Sigmoid colon (tissue), 7 donors: ENCODE results near the gene RAE1. TPM values are rescaled to one million over a fixed set of nuclear protein-coding genes. Genes with fewer than 3 reads are reported as not detected.

Source experiments
- DNase-seq: peaks from one replicate; pipeline ENCODE4 v3.0.0-alpha.2; 2019
- H3K27ac ChIP-seq, 4 donors: fragments of 200-600 bp; sonication (generic); one replicate each; pipeline ENCODE4 v1.5.1; 2016 to 2019; ENCODE audit warnings: mild to moderate bottlenecking in 1 of 4
- H3K27me3 ChIP-seq, 3 donors: fragments of 200-600 bp; sonication (generic); one replicate each; pipeline ENCODE4 v1.5.1; 2019; ENCODE audit warnings: mild to moderate bottlenecking in 1 of 3
- H3K36me3 ChIP-seq, 4 donors: fragments of 200-600 bp; sonication (generic); one replicate each; pipeline ENCODE4 v1.5.1; 2016 to 2019
- H3K4me1 ChIP-seq, 4 donors: fragments of 200-600 bp; sonication (generic); one replicate each; pipeline ENCODE4 v1.5.1; 2017 to 2019
- H3K4me3 ChIP-seq, 4 donors: fragments of 200-600 bp; sonication (generic); one replicate each; pipeline ENCODE4 v1.5.1; 2017 to 2019; ENCODE audit warnings: mild to moderate bottlenecking in 2 of 4, moderate library complexity in 1 of 4
- H3K9me3 ChIP-seq, 4 donors: fragments of 200-600 bp in 3 of 4; sonication (generic) in 3 of 4; one replicate each; pipeline versions ENCODE4 v1.5.1 to v1.6.1; 2013 to 2019
- CTCF ChIP-seq, 4 experiments: fragments of 450-650 bp in 3 of 4; fragments of 200-600 bp in 1 of 4; IDR thresholded peaks; one replicate each; pipeline ENCODE4 v1.5.1; 2016 to 2019; ENCODE audit warnings: antibody characterized with exemption in 4 of 4, mild to moderate bottlenecking in 3 of 4, moderate library complexity in 2 of 4
- EP300 ChIP-seq, 4 donors: sonication (generic); formaldehyde crosslinking; IDR thresholded peaks; one replicate each; pipeline ENCODE4 v1.6.1; 2017; ENCODE audit warnings: antibody characterized with exemption in 4 of 4
- POLR2A ChIP-seq, 2 donors: fragments of 450-650 bp; IDR thresholded peaks; one replicate each; pipeline ENCODE4 v1.6.1; 2016; ENCODE audit warnings: antibody characterized with exemption in 2 of 2, mild to moderate bottlenecking in 2 of 2, moderate library complexity in 2 of 2
- POLR2AphosphoS5 ChIP-seq, 4 donors: sonication (generic); formaldehyde crosslinking; IDR thresholded peaks; one replicate each; pipeline ENCODE4 v1.6.1; 2017; ENCODE audit warnings: antibody characterized with exemption in 4 of 4
- WGBS, 2 donors: extraction: QIAGEN DNeasy Blood & Tissue Kit; methylation state at CpG; one replicate each; pipeline ENCODE4 v1.1.7; 2013; 5-methylcytosine and 5-hydroxymethylcytosine counted together
- intact Hi-C: fragments of 100-400 bp; cut with DNase I; formaldehyde crosslinking; loops from one replicate; pipeline ENCODE4 v1.15.1; 2023
- polyA plus RNA-seq, 3 donors: library from polyadenylated mRNA; stranded (reverse); fragments of 200-250 nt; gene quantifications; one replicate each; pipeline ENCODE4 v1.2.3, GENCODE V29; 2013
- total RNA-seq, 4 donors: library from RNA; depleted of rRNA; stranded (reverse); fragments of >200 nt; gene quantifications; one replicate each; pipeline ENCODE4 v1.1.0, GENCODE V29; 2016
- donor health status: healthy with polysubstance abuse.
- donor health status: Bipolar disorder and iron deficiency.
- donor health status: healthy.

RAE1 gene
- total and polyA plus RNA-seq, 7 donors = 13.6 to 20.9 (median 16.4) TPM

DNA sequence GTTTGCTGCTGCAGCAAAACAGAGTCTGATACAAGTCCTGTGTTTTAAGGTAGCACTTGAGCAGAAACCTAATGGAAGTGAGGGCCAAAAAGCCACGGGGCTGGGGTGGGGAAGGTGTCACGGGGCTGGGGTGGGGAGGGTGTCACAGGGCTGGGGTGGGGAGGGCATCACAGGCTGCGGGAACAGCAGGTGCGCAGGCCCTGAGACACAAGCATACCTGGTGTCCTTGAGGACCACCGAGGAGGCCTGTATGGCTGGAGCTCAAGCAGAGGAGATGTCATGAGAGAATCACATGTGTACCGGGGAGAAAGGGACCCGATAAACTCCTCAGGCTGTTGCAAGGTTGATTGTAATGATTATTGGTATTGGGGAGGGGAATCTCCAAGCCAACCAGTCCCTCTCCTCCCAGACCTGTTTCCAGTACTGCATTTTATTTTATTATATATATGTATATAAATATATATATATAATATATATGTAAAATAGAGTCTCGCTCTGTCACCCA, 35.0 kb upstream of the RAE1 start:
- no peak for TF ChIP-seq EP300 (IDR thresholded peaks at IDR 0.05)
- no peak for TF ChIP-seq POLR2AphosphoS5 (IDR thresholded peaks at IDR 0.05)
- no peak for DNase-seq
- Histone ChIP-seq H3K9me3 (no peaks in the 10 kb centered on the region), H3K27me3 (peaks cover 0 to 3% (median 0%) of the 10 kb centered on the region in 3 donors), H3K27ac (no peak overlapping the region), H3K4me3 (no peak overlapping the region), H3K36me3 (no peaks in the 10 kb centered on the region), H3K4me1 (no peaks in the 10 kb centered on the region)
- 76 to 84% methylated on average over 8 of the region's 8 CpGs for WGBS, 2 donors
- intact Hi-C loops = no loop called here

DNA sequence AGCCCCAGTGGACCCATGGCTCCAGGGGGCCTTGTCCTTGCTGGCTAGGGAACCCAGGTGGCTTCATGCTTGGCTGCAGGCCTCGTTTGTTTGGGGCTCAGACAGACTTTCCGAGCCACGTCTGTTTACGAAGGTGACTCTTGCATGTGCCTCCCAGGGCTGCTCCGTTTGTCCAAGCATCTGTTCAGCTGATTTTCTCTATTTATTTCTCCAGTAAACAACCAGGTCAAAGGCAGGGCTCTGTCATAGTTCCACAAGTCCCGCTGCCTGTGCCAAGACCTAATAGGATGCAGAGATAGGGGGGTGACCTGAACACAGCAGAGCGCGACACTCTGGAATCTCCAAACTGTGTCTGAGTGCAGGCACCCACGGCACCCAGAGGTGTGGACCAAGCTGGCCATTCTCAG, 34.3 kb upstream of the RAE1 start:
- H3K36me3 ChIP-seq = no peaks in the 10 kb centered on the region
- no peak for DNase-seq
- no peak overlapping the region for H3K27ac ChIP-seq
- no peak for TF ChIP-seq CTCF (IDR thresholded peaks at IDR 0.05)
- no peak for TF ChIP-seq POLR2A (IDR thresholded peaks at IDR 0.05)
- TF ChIP-seq POLR2AphosphoS5 (IDR thresholded peaks at IDR 0.05) = no peak
- no peak for TF ChIP-seq EP300 (IDR thresholded peaks at IDR 0.05)
- no peaks in the 10 kb centered on the region for H3K9me3 ChIP-seq
- 76 to 78% methylated on average over 9 of the region's 9 CpGs for WGBS, 2 donors
- H3K27me3 ChIP-seq = no peaks in the 10 kb centered on the region
- intact Hi-C loops = no loop called here
- H3K4me1 ChIP-seq = no peaks in the 10 kb centered on the region
- no peak overlapping the region for H3K4me3 ChIP-seq

- H3K4me3 ChIP-seq = no peak overlapping the region
- no peaks in the 10 kb centered on the region for H3K27me3 ChIP-seq
- WGBS, 2 donors = 83 to 91% methylated on average over 8 of the region's 8 CpGs
- no peak overlapping the region for H3K27ac ChIP-seq
- intact Hi-C loops = no loop called here
- no peak for DNase-seq
- H3K36me3 ChIP-seq = no peaks in the 10 kb centered on the region
- peaks cover 0 to 3% (median 2%) of the 10 kb centered on the region in 4 donors for H3K4me1 ChIP-seq
- H3K9me3 ChIP-seq = no peaks in the 10 kb centered on the region
- TF ChIP-seq EP300 (IDR thresholded peaks at IDR 0.05) = no peak
- no peak for TF ChIP-seq CTCF (IDR thresholded peaks at IDR 0.05)
- no peak for TF ChIP-seq POLR2AphosphoS5 (IDR thresholded peaks at IDR 0.05)
- TF ChIP-seq POLR2A (IDR thresholded peaks at IDR 0.05) = no peak
Observed at GRCh38 chr20:57317316-57317788, 33.7 kb upstream of the RAE1 start.

DNA sequence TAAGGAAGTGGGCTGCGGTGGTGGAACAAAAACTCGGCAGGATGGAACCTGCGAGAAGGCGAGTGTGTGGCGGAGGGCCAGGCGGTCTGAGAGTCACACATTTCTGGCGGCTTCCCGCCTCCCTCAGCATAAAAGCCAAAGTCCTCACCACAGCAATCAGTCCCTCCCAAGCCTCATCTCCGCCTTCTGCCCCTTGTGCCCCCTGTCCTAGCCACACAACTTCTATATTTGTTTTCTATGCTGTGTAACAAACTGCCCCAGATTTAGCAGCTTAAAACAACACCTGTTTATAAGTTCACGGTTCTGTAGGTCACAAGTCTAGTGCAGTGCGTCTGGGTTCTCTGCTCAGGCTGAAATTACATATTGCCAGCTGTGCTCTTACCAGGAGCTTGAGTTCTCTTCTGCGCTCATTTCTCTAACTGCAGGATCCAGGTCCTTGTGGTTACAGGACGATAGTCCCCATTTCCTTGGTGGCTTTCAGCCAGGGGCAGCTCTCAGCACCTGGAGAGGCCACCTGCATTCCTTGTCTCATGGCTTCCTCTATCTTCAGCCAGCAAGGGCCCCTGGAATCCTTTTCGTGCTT, 33.2 kb upstream of the RAE1 start:
- intact Hi-C loops = no loop called here
- WGBS, 2 donors = 71 to 73% methylated on average over 14 of the region's 14 CpGs
- DNase-seq = no peak
- TF ChIP-seq POLR2A (IDR thresholded peaks at IDR 0.05) (no peak), EP300 (IDR thresholded peaks at IDR 0.05) (no peak), POLR2AphosphoS5 (IDR thresholded peaks at IDR 0.05) (no peak), CTCF (IDR thresholded peaks at IDR 0.05) (no peak)
- Histone ChIP-seq H3K27ac (no peak overlapping the region), H3K4me1 (peaks cover 0 to 8% (median 7%) of the 10 kb centered on the region in 4 donors), H3K36me3 (no peaks in the 10 kb centered on the region), H3K27me3 (no peaks in the 10 kb centered on the region), H3K9me3 (no peaks in the 10 kb centered on the region), H3K4me3 (no peak overlapping the region)

GRCh38 chr20:57319584-57319983, 31.5 kb upstream of the RAE1 start:
- Histone ChIP-seq H3K27me3 (no peaks in the 10 kb centered on the region), H3K27ac (no peak overlapping the region), H3K4me1 (peaks cover 0 to 14% (median 11%) of the 10 kb centered on the region in 4 donors), H3K9me3 (no peaks in the 10 kb centered on the region), H3K4me3 (no peak overlapping the region), H3K36me3 (no peaks in the 10 kb centered on the region)
- 85 to 86% methylated on average over 4 of the region's 4 CpGs for WGBS, 2 donors
- TF ChIP-seq EP300 (IDR thresholded peaks at IDR 0.05) (no peak), CTCF (IDR thresholded peaks at IDR 0.05) (no peak), POLR2A (IDR thresholded peaks at IDR 0.05) (no peak), POLR2AphosphoS5 (IDR thresholded peaks at IDR 0.05) (no peak)
- no peak for DNase-seq
- intact Hi-C loops = no loop called here
